Measurements from ENCODE around the gene KRTAP1-5. TPM values are rescaled to one million over a fixed set of nuclear protein-coding genes. Genes with fewer than 3 reads are reported as not detected.

KRTAP1-5 gene
- total and polyA plus RNA-seq, 2 experiments from 2014 or later = 64.1 to 127 TPM

- in situ Hi-C loops (cut with MboI) = no loop called here
- no peak for DNase-seq
- no peaks in the 10 kb centered on the region for H4K20me1 ChIP-seq (ENCODE audit: insufficient read depth)
- TF ChIP-seq EZH2 (IDR thresholded peaks at IDR 0.05; ENCODE audit: insufficient read depth, poor library complexity, severe bottlenecking) (no peak), EZH2phosphoT487 (IDR thresholded peaks at IDR 0.05; ENCODE audit: insufficient read depth, low read depth) (no peak)
- no peak overlapping the region for H3K9ac ChIP-seq
- WGBS, 2 experiments (ENCODE audit: low coverage in 1 of 2, low lambda C conversion rate in 2 of 2, missing lambda C conversion rate in 2 of 2) = 25 to 28% methylated on average over 1 of the region's 1 CpG
- H3K27me3 ChIP-seq (replicated peaks; ENCODE audit: insufficient read depth) = no peaks in the 10 kb centered on the region
- H3K9me2 ChIP-seq (ENCODE audit: insufficient read depth) = no peaks in the 10 kb centered on the region
- H2AFZ ChIP-seq = no peak overlapping the region
- H3K4me1 ChIP-seq (ENCODE audit: insufficient read depth) = no peaks in the 10 kb centered on the region
- H3K9me3 ChIP-seq (ENCODE audit: low read depth) = no peaks in the 10 kb centered on the region
- H3K4me3 ChIP-seq = no peak overlapping the region
- H3K4me2 ChIP-seq (ENCODE audit: unreplicated experiment) = no peak overlapping the region
- H3F3A ChIP-seq (ENCODE audit: insufficient read depth) = no peaks in the 10 kb centered on the region
- H3K27ac ChIP-seq = no peak overlapping the region
- H3K36me3 ChIP-seq (ENCODE audit: low read depth) = no peaks in the 10 kb centered on the region
- no peaks in the 10 kb centered on the region for H3K79me2 ChIP-seq (ENCODE audit: insufficient read depth)
These were observed 31.9 kb downstream of the KRTAP1-5 start for GRCh38 chr17:40995116-40995515.

DNA sequence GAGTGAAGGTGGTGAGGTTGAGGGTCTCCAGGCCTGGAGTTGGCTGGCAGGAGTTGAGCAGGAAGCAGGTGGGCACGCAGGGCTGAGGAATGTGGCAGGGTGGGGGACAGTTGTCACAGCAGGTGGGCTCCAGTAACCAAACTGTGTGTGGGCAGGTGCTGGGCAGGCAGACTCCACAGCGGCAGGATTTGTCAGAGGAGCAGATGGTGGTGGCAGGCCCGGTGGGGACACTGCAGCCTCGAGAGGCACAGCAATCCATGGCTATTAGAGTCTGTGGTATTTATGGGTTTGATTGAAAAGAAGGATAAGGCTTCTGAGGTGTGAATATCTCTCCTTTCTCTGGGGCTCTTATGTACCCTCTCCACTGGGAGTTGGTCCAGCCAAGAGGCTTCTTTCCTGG, 33.2 kb downstream of the KRTAP1-5 start, which contains the start of gene KRTAP3-3:
Gene KRTAP3-3 (minus strand): TSS at position 326 of the 400 bp plus-strand sequence. CDS start 67 bp downstream, at position 259.
- no peaks in the 10 kb centered on the region for H3K4me1 ChIP-seq (ENCODE audit: insufficient read depth)
- H3K79me2 ChIP-seq (ENCODE audit: insufficient read depth) = no peaks in the 10 kb centered on the region
- 56 to 60% methylated on average over 4 of the region's 4 CpGs for WGBS, 2 experiments (ENCODE audit: low coverage in 1 of 2, low lambda C conversion rate in 2 of 2, missing lambda C conversion rate in 2 of 2)

GRCh38 chr17:40993084-40993483, 33.9 kb downstream of the KRTAP1-5 start:
- Histone ChIP-seq H3K27ac (no peak overlapping the region), H3K79me2 (ENCODE audit: insufficient read depth) (no peaks in the 10 kb centered on the region), H3K4me1 (ENCODE audit: insufficient read depth) (no peaks in the 10 kb centered on the region), H3K9ac (no peak overlapping the region), H2AFZ (no peak overlapping the region), H3F3A (ENCODE audit: insufficient read depth) (no peaks in the 10 kb centered on the region), H3K4me2 (ENCODE audit: unreplicated experiment) (no peak overlapping the region), H3K9me3 (ENCODE audit: low read depth) (no peaks in the 10 kb centered on the region), H4K20me1 (ENCODE audit: insufficient read depth) (no peaks in the 10 kb centered on the region), H3K9me2 (ENCODE audit: insufficient read depth) (no peaks in the 10 kb centered on the region), H3K4me3 (no peak overlapping the region), H3K27me3 (replicated peaks; ENCODE audit: insufficient read depth) (no peaks in the 10 kb centered on the region), H3K36me3 (ENCODE audit: low read depth) (no peaks in the 10 kb centered on the region)
- TF ChIP-seq EZH2phosphoT487 (IDR thresholded peaks at IDR 0.05; ENCODE audit: insufficient read depth, low read depth) = no peak
- no peak for TF ChIP-seq EZH2 (IDR thresholded peaks at IDR 0.05; ENCODE audit: insufficient read depth, poor library complexity, severe bottlenecking)
- 94 to 98% methylated on average over 2 of the region's 2 CpGs for WGBS, 2 experiments (ENCODE audit: low coverage in 1 of 2, low lambda C conversion rate in 2 of 2, missing lambda C conversion rate in 2 of 2)
- DNase-seq = no peak
- in situ Hi-C loops (cut with MboI) = no loop called here

More for the DNA sequence above, 33.2 kb downstream of the KRTAP1-5 start, which contains the start of gene KRTAP3-3:
- Histone ChIP-seq H3K27ac (no peak within 1 kb of the TSS), H3K36me3 (ENCODE audit: low read depth) (no peaks in the 10 kb centered on the region), H2AFZ (no peak within 1 kb of the TSS), H3K4me3 (no peak within 1 kb of the TSS), H3F3A (ENCODE audit: insufficient read depth) (no peaks in the 10 kb centered on the region), H3K9ac (no peak within 1 kb of the TSS), H3K9me2 (ENCODE audit: insufficient read depth) (no peaks in the 10 kb centered on the region), H4K20me1 (ENCODE audit: insufficient read depth) (no peaks in the 10 kb centered on the region), H3K9me3 (ENCODE audit: low read depth) (no peaks in the 10 kb centered on the region), H3K27me3 (replicated peaks; ENCODE audit: insufficient read depth) (no peaks in the 10 kb centered on the region), H3K4me2 (ENCODE audit: unreplicated experiment) (no peak within 1 kb of the TSS)
- in situ Hi-C loops (cut with MboI) = no loop called here
- TF ChIP-seq EZH2phosphoT487 (IDR thresholded peaks at IDR 0.05; ENCODE audit: insufficient read depth, low read depth) = no peak
- no peak for TF ChIP-seq EZH2 (IDR thresholded peaks at IDR 0.05; ENCODE audit: insufficient read depth, poor library complexity, severe bottlenecking)
- DNase-seq = no peak

GRCh38 chr17:40992666-40993065, 34.3 kb downstream of the KRTAP1-5 start:
- H3K36me3 ChIP-seq (ENCODE audit: low read depth) = no peaks in the 10 kb centered on the region
- H3K79me2 ChIP-seq (ENCODE audit: insufficient read depth) = no peaks in the 10 kb centered on the region
- H3K27ac ChIP-seq = no peak overlapping the region
- in situ Hi-C loops (cut with MboI) = no loop called here
- 78 to 88% methylated on average over 3 of the region's 3 CpGs for WGBS, 2 experiments (ENCODE audit: low coverage in 1 of 2, low lambda C conversion rate in 2 of 2, missing lambda C conversion rate in 2 of 2)
- H3K9me3 ChIP-seq (ENCODE audit: low read depth) = no peaks in the 10 kb centered on the region
- DNase-seq = no peak
- H3F3A ChIP-seq (ENCODE audit: insufficient read depth) = no peaks in the 10 kb centered on the region
- no peaks in the 10 kb centered on the region for H3K9me2 ChIP-seq (ENCODE audit: insufficient read depth)
- no peak overlapping the region for H3K4me2 ChIP-seq (ENCODE audit: unreplicated experiment)
- H3K9ac ChIP-seq = no peak overlapping the region
- no peak overlapping the region for H2AFZ ChIP-seq
- H3K4me3 ChIP-seq = no peak overlapping the region
- TF ChIP-seq EZH2 (IDR thresholded peaks at IDR 0.05; ENCODE audit: insufficient read depth, poor library complexity, severe bottlenecking) = no peak
- no peaks in the 10 kb centered on the region for H3K27me3 ChIP-seq (replicated peaks; ENCODE audit: insufficient read depth)
- no peaks in the 10 kb centered on the region for H3K4me1 ChIP-seq (ENCODE audit: insufficient read depth)
- no peaks in the 10 kb centered on the region for H4K20me1 ChIP-seq (ENCODE audit: insufficient read depth)

DNA sequence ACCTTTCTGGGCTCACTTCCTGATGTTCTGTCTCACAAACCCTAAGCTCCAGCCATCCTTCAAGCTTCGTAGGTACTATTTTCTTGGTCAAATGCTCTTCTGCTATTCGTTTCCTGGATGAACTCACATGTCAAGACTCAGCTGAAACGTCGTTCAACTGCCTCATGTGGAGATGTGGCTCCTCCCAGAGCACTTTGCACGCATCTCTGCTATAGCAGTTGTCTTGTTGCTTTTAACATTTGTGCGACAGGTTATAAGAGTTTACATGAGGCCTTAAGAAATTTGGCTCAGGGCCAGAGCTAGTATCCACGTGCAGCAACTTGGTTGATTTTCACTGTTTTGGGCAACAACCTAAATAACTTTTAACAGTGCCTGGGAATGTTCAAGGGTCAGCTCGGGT, 40.1 kb downstream of the KRTAP1-5 start:
- no peaks in the 10 kb centered on the region for H3K79me2 ChIP-seq (ENCODE audit: insufficient read depth)
- no peaks in the 10 kb centered on the region for H3K4me1 ChIP-seq (ENCODE audit: insufficient read depth)
- no peak overlapping the region for H3K27ac ChIP-seq
- no peak overlapping the region for H3K4me3 ChIP-seq
- no peaks in the 10 kb centered on the region for H3K9me2 ChIP-seq (ENCODE audit: insufficient read depth)
- WGBS, 2 experiments (ENCODE audit: low coverage in 1 of 2, low lambda C conversion rate in 2 of 2, missing lambda C conversion rate in 2 of 2) = 55 to 57% methylated on average over 8 of the region's 8 CpGs
- no peaks in the 10 kb centered on the region for H3K27me3 ChIP-seq (replicated peaks; ENCODE audit: insufficient read depth)
- DNase-seq = no peak
- TF ChIP-seq EZH2phosphoT487 (IDR thresholded peaks at IDR 0.05; ENCODE audit: insufficient read depth, low read depth) (no peak), EZH2 (IDR thresholded peaks at IDR 0.05; ENCODE audit: insufficient read depth, poor library complexity, severe bottlenecking) (no peak)
- no peak overlapping the region for H3K4me2 ChIP-seq (ENCODE audit: unreplicated experiment)
- no peaks in the 10 kb centered on the region for H3K36me3 ChIP-seq (ENCODE audit: low read depth)
- H2AFZ ChIP-seq = no peak overlapping the region
- H4K20me1 ChIP-seq (ENCODE audit: insufficient read depth) = no peaks in the 10 kb centered on the region
- no peak overlapping the region for H3K9ac ChIP-seq
- no peaks in the 10 kb centered on the region for H3F3A ChIP-seq (ENCODE audit: insufficient read depth)
- no peaks in the 10 kb centered on the region for H3K9me3 ChIP-seq (ENCODE audit: low read depth)
- in situ Hi-C loops (cut with MboI) = no loop called here
